GM21825 (cell line): ENCODE measurements around the gene ICAM5.

Experiments
- ATAC-seq: cut with Tn5 transposase; IDR thresholded peaks from one replicate; pipeline ENCODE4 v1.9.1; 2021; ENCODE audit warnings: mild to moderate bottlenecking, moderate library complexity; ENCODE audit not compliant: unreplicated experiment

Gene ICAM5

GRCh38 chr19:10339977-10340376 is 50.2 kb downstream of the ICAM5 start:
- no peak for ATAC-seq

DNA sequence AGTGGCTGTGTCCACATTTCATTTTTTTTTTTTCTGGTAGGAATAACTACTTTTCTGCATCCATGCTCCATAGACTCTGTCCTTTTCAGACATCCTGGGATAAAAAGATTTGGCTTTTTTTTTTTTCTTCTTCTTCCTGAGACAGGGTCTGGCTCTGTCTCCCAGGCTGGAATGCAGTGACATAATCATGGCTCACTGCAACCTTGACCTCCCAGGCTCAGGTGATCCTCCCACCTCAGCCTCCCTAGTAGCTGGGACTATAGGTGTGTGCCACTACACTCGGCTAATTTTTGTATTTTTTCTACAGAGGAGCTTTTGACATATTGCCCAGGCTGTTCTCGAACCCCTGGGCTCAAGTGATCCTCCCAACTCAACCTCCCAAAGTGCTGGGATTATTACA is 53.7 kb downstream of the ICAM5 start:
- no peak for ATAC-seq

GRCh38 chr19:10344780-10345179 is 55.0 kb downstream of the ICAM5 start:
- ATAC-seq, result no peak
